ENCODE data around the gene RNF150. TPM values are rescaled to one million over a fixed set of nuclear protein-coding genes. Genes with fewer than 3 reads are reported as not detected.
"Not testable (repeated sequence)": the region's sequence is repeated elsewhere in the genome, so short reads cannot be mapped to it uniquely, and the experiment has no call there.

The RNF150 gene
- total and polyA plus RNA-seq, 12 donors = 4.9 to 88.6 (median 61.3) TPM

- TF ChIP-seq CTCF (IDR thresholded peaks at IDR 0.05) = no peak
- TF ChIP-seq POLR2A (IDR thresholded peaks at IDR 0.05) = no peak
- H3K27ac ChIP-seq = no peak overlapping the region
- H3K9me3 ChIP-seq (replicated peaks in 1 of 3) = no peaks in the 10 kb centered on the region
- 18 to 40% (median 35%) methylated on average over 1 of the region's 1 CpG for WGBS, 4 donors
- intact Hi-C loops (cut with DNase I) = no loop called here
- H3K36me3 ChIP-seq (replicated peaks in 1 of 2) = no peaks in the 10 kb centered on the region
- H3K4me1 ChIP-seq (replicated peaks in 1 of 2) = no peaks in the 10 kb centered on the region
- no peak for DNase-seq
- no peaks in the 10 kb centered on the region for H3K27me3 ChIP-seq
- H3K4me3 ChIP-seq = no peak overlapping the region
Observed at GRCh38 chr4:141177171-141177570, 43.9 kb upstream of the RNF150 start.

GRCh38 chr4:141174457-141174856 is 41.2 kb upstream of the RNF150 start:
- Histone ChIP-seq H3K36me3 (replicated peaks in 1 of 2) (no peaks in the 10 kb centered on the region), H3K4me1 (replicated peaks in 1 of 2) (no peaks in the 10 kb centered on the region), H3K27me3 (no peaks in the 10 kb centered on the region), H3K9me3 (replicated peaks in 1 of 3) (no peaks in the 10 kb centered on the region), H3K4me3 (no peak overlapping the region), H3K27ac (no peak overlapping the region)
- WGBS, 4 donors = 29 to 68% (median 55%) methylated on average over 1 of the region's 1 CpG
- TF ChIP-seq POLR2A (IDR thresholded peaks at IDR 0.05) (no peak), CTCF (IDR thresholded peaks at IDR 0.05) (no peak)
- no peak for DNase-seq
- intact Hi-C loops (cut with DNase I) = no loop called here

- Histone ChIP-seq H3K27me3 (no peaks in the 10 kb centered on the region), H3K36me3 (replicated peaks in 1 of 2) (no peaks in the 10 kb centered on the region), H3K4me3 (no peak overlapping the region), H3K9me3 (replicated peaks in 1 of 3) (no peaks in the 10 kb centered on the region), H3K27ac (no peak overlapping the region), H3K4me1 (replicated peaks in 1 of 2) (no peaks in the 10 kb centered on the region)
- intact Hi-C loops (cut with DNase I) = no loop called here
- no peak for TF ChIP-seq POLR2A (IDR thresholded peaks at IDR 0.05)
- WGBS, 4 donors = 54 to 71% (median 66%) methylated on average over 3 of the region's 3 CpGs
- no peak for DNase-seq
Observed at GRCh38 chr4:141170671-141171070, 37.4 kb upstream of the RNF150 start.

- no peak for TF ChIP-seq POLR2A (IDR thresholded peaks at IDR 0.05)
- TF ChIP-seq CTCF (IDR thresholded peaks at IDR 0.05) = no peak
- Histone ChIP-seq H3K4me1 (replicated peaks in 1 of 2) (no peaks in the 10 kb centered on the region), H3K27ac (no peak overlapping the region), H3K4me3 (no peak overlapping the region), H3K27me3 (no peaks in the 10 kb centered on the region), H3K36me3 (replicated peaks in 1 of 2) (no peaks in the 10 kb centered on the region), H3K9me3 (replicated peaks in 1 of 3) (no peaks in the 10 kb centered on the region)
- DNase-seq = no peak
- intact Hi-C loops (cut with DNase I) = no loop called here
Observed at GRCh38 chr4:141169391-141169790, 36.1 kb upstream of the RNF150 start.

GRCh38 chr4:141165001-141165400 is 31.7 kb upstream of the RNF150 start:
- intact Hi-C loops (cut with DNase I); H3K9me3 ChIP-seq (replicated peaks in 1 of 3); DNase-seq; H3K4me1 ChIP-seq (replicated peaks in 1 of 2); H3K27ac ChIP-seq; H3K27me3 ChIP-seq; H3K4me3 ChIP-seq; H3K36me3 ChIP-seq (replicated peaks in 1 of 2): not testable (repeated sequence)
- 76 to 89% (median 86%) methylated on average over 5 of the region's 5 CpGs for WGBS, 4 donors

All from adrenal gland (tissue), 12 donors.